NCI-H1930 (cell line): Measurements from ENCODE around the gene TGFBR3.

Experiments used
- DNase-seq, 2 experiments: peaks; one replicate each; lab custom pipeline; 2025; lab: John Stamatoyannopoulos, UW

Gene TGFBR3

DNA sequence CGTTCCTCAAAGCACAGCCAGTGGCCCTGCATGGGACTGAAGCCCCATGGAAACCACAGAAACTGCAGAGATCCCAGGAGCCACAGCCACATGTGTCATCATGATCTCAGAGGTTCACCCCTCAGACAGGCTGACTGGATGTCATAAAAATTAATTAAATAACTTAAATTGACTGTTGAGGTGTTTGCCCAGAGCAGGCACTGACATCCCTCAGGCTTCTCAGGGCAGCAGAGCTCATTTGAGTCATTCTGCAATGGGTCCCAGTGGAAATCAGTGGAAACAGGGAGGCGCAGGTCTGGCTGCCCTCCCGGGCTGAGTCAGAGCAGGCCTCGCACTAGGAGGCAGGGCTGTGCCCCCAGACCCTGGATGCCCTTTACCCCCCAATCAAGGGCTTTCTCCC, 250.2 kb downstream of the TGFBR3 start:
- DNase-seq, result no peak

- DNase-seq, result no peak
Measured at GRCh38 chr1:91633438-91633837, 252.5 kb downstream of the TGFBR3 start.

- DNase-seq, result no peak
Measured at GRCh38 chr1:91631718-91632330, 254.1 kb downstream of the TGFBR3 start.

GRCh38 chr1:91630803-91631202, 255.1 kb downstream of the TGFBR3 start:
- DNase-seq, result no peak
